NT2/D1 (cell line): ENCODE results near the gene LASP1NB.

Source experiments
- SUZ12 ChIP-seq: IDR thresholded peaks from 2 replicates; pipeline ENCODE4 v1.6.1; 2011; ENCODE audit not compliant: insufficient read length, insufficient read depth; ENCODE audit errors: extremely low read depth
- YY1 ChIP-seq: IDR thresholded peaks from 2 replicates; pipeline ENCODE4 v1.6.1; 2011; ENCODE audit not compliant: insufficient read length, insufficient read depth
- ZNF274 ChIP-seq: IDR thresholded peaks from 2 replicates; pipeline ENCODE4 v1.6.1; 2011; ENCODE audit warnings: mild to moderate bottlenecking, low read depth, low read length

- peak; percentile 49 for TF ChIP-seq YY1
- no peak for TF ChIP-seq ZNF274
- no peak for TF ChIP-seq SUZ12
Observed at GRCh38 chr17:38925263-38925995, at the start of gene LASP1NB.
